ENCODE data around the gene TRUB2.

Gene TRUB2

GRCh38 chr9:128322404-128323211, at the start of gene TRUB2, which contains the start of gene COQ4:
TRUB2 (minus strand) TSS chr9:128322447; CDS start chr9:128322408, 39 bp downstream.
COQ4 (plus strand) TSS chr9:128322839; CDS start chr9:128322859, 20 bp downstream.
- DNase-seq (ENCODE audit: low read depth): peak; percentile 90

GRCh38 chr9:128371630-128372117, 49.4 kb upstream of the TRUB2 start:
- no peak for DNase-seq (ENCODE audit: low read depth)

GRCh38 chr9:128370752-128371629, 48.7 kb upstream of the TRUB2 start, which contains the start of gene URM1:
URM1 (plus strand) TSS chr9:128371374; CDS start chr9:128371381, 7 bp downstream.
- DNase-seq (ENCODE audit: low read depth): peak; percentile 96

- no peak for DNase-seq (ENCODE audit: low read depth)
These were observed 48.1 kb upstream of the TRUB2 start for GRCh38 chr9:128370367-128370751.

GRCh38 chr9:128369024-128369706, 46.9 kb upstream of the TRUB2 start:
- no peak for DNase-seq (ENCODE audit: low read depth)

GRCh38 chr9:128365525-128365924, 43.3 kb upstream of the TRUB2 start:
- no peak for DNase-seq (ENCODE audit: low read depth)

- no peak for DNase-seq (ENCODE audit: low read depth)
These were observed 40.5 kb upstream of the TRUB2 start for GRCh38 chr9:128362774-128363173.

GRCh38 chr9:128361986-128362646, 39.9 kb upstream of the TRUB2 start:
- peak; percentile 57 for DNase-seq (ENCODE audit: low read depth)

- DNase-seq (ENCODE audit: low read depth): no peak
These were observed 39.2 kb upstream of the TRUB2 start for GRCh38 chr9:128361296-128361985.

- no peak for DNase-seq (ENCODE audit: low read depth)
These were observed 38.6 kb upstream of the TRUB2 start for GRCh38 chr9:128360826-128361225.

- no peak for DNase-seq (ENCODE audit: low read depth)
These were observed 36.6 kb upstream of the TRUB2 start for GRCh38 chr9:128358861-128359260.

GRCh38 chr9:128358090-128358489, 35.8 kb upstream of the TRUB2 start:
- DNase-seq (ENCODE audit: low read depth): no peak

- no peak for DNase-seq (ENCODE audit: low read depth)
These were observed 33.2 kb upstream of the TRUB2 start for GRCh38 chr9:128355451-128355850.

- no peak for DNase-seq (ENCODE audit: low read depth)
These were observed 27.5 kb upstream of the TRUB2 start for GRCh38 chr9:128349772-128350171.

- no peak for DNase-seq (ENCODE audit: low read depth)
These were observed 26.9 kb upstream of the TRUB2 start for GRCh38 chr9:128349125-128349524.

- no peak for DNase-seq (ENCODE audit: low read depth)
These were observed 22.8 kb upstream of the TRUB2 start for GRCh38 chr9:128344931-128345605.

- no peak for DNase-seq (ENCODE audit: low read depth)
These were observed 21.6 kb upstream of the TRUB2 start for GRCh38 chr9:128343855-128344254.

GRCh38 chr9:128342971-128343680, 20.9 kb upstream of the TRUB2 start:
- no peak for DNase-seq (ENCODE audit: low read depth)

GRCh38 chr9:128341435-128341849, 19.2 kb upstream of the TRUB2 start:
- peak; percentile 66 for DNase-seq (ENCODE audit: low read depth)

All from activated T-cell treated with anti-CD3 and anti-CD28 coated beads for 24 hours (primary cell).